NCI-H146 treated with DMSO at 0.1 percent for 48 hours (cell line): ENCODE results near the gene ZFYVE28.
"Not testable (repeated sequence)": the region's sequence is repeated elsewhere in the genome, so short reads cannot be mapped to it uniquely, and the experiment has no call there.

Experiments used
- DNase-seq: peaks from one replicate; lab custom pipeline; 2025; ENCODE audit not compliant: unreplicated experiment; lab: John Stamatoyannopoulos, UW

The ZFYVE28 gene

GRCh38 chr4:2417765-2418649 lies at the start of gene ZFYVE28:
Gene ZFYVE28 (minus strand): TSS chr4:2418645. CDS start chr4:2418323, 322 bp downstream.
- DNase-seq = peak; percentile 64

GRCh38 chr4:2465544-2465943 lies 47.1 kb upstream of the ZFYVE28 start:
- DNase-seq = not testable (repeated sequence)

GRCh38 chr4:2465032-2465431 lies 46.6 kb upstream of the ZFYVE28 start:
- DNase-seq = no peak

- no peak for DNase-seq
These were observed 44.7 kb upstream of the ZFYVE28 start for GRCh38 chr4:2462992-2463762.

GRCh38 chr4:2462218-2462991 lies 44.0 kb upstream of the ZFYVE28 start:
- peak; percentile 22 for DNase-seq

GRCh38 chr4:2461246-2461960 lies 43.0 kb upstream of the ZFYVE28 start:
- DNase-seq = peak; percentile 6

GRCh38 chr4:2459589-2460349 lies 41.3 kb upstream of the ZFYVE28 start:
- DNase-seq = no peak

- DNase-seq = no peak
These were observed 40.4 kb upstream of the ZFYVE28 start for GRCh38 chr4:2458546-2459491.

- DNase-seq = no peak
These were observed 39.2 kb upstream of the ZFYVE28 start for GRCh38 chr4:2457481-2458295.

GRCh38 chr4:2451821-2452785 lies 33.7 kb upstream of the ZFYVE28 start:
- DNase-seq = no peak

- DNase-seq = no peak
These were observed 32.6 kb upstream of the ZFYVE28 start for GRCh38 chr4:2451036-2451520.

GRCh38 chr4:2450394-2451035 lies 32.1 kb upstream of the ZFYVE28 start:
- DNase-seq = no peak

- no peak for DNase-seq
These were observed 31.3 kb upstream of the ZFYVE28 start for GRCh38 chr4:2449511-2450392.

GRCh38 chr4:2449051-2449450 lies 30.6 kb upstream of the ZFYVE28 start:
- DNase-seq = no peak

- DNase-seq = no peak
These were observed 30.1 kb upstream of the ZFYVE28 start for GRCh38 chr4:2448589-2448988.
